Suprapubic skin (tissue), 4 donors: ENCODE data around the gene ANKFN1.

Experiments used
- EP300 ChIP-seq: sonication (generic); formaldehyde crosslinking; IDR thresholded peaks from one replicate; pipeline ENCODE4 v1.6.1; 2017; ENCODE audit warnings: antibody characterized with exemption
- POLR2A ChIP-seq, 2 donors: fragments of 450-650 bp; IDR thresholded peaks; one replicate each; pipeline ENCODE4 v1.6.1; 2017; ENCODE audit warnings: antibody characterized with exemption in 2 of 2, mild to moderate bottlenecking in 2 of 2, moderate library complexity in 2 of 2
- POLR2AphosphoS5 ChIP-seq, 3 donors: sonication (generic); formaldehyde crosslinking; IDR thresholded peaks; one replicate each; pipeline ENCODE4 v1.6.1; 2017; ENCODE audit warnings: antibody characterized with exemption in 3 of 3
- TF ChIP-seq, protein P1 (sequence below), 2 donors: fragments of 200-600 bp in 1 of 2; fragments of 450-650 bp in 1 of 2; sonication (generic) in 1 of 2; IDR thresholded peaks; one replicate each; pipeline ENCODE4 v1.5.1; 2016 to 2019; ENCODE audit warnings: antibody characterized with exemption in 2 of 2, mild to moderate bottlenecking in 1 of 2, moderate library complexity in 1 of 2

GRCh38 chr17:56314984-56315602 lies 161.8 kb downstream of the ANKFN1 start:
- TF ChIP-seq POLR2A (IDR thresholded peaks at IDR 0.05) (no peak), POLR2AphosphoS5 (IDR thresholded peaks at IDR 0.05) (no peak), EP300 (no peak)
- TF ChIP-seq, protein P1, sequence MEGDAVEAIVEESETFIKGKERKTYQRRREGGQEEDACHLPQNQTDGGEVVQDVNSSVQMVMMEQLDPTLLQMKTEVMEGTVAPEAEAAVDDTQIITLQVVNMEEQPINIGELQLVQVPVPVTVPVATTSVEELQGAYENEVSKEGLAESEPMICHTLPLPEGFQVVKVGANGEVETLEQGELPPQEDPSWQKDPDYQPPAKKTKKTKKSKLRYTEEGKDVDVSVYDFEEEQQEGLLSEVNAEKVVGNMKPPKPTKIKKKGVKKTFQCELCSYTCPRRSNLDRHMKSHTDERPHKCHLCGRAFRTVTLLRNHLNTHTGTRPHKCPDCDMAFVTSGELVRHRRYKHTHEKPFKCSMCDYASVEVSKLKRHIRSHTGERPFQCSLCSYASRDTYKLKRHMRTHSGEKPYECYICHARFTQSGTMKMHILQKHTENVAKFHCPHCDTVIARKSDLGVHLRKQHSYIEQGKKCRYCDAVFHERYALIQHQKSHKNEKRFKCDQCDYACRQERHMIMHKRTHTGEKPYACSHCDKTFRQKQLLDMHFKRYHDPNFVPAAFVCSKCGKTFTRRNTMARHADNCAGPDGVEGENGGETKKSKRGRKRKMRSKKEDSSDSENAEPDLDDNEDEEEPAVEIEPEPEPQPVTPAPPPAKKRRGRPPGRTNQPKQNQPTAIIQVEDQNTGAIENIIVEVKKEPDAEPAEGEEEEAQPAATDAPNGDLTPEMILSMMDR (IDR thresholded peaks at IDR 0.05) = no peak
